ENCODE results near the gene TMEM42.

Gene TMEM42

DNA sequence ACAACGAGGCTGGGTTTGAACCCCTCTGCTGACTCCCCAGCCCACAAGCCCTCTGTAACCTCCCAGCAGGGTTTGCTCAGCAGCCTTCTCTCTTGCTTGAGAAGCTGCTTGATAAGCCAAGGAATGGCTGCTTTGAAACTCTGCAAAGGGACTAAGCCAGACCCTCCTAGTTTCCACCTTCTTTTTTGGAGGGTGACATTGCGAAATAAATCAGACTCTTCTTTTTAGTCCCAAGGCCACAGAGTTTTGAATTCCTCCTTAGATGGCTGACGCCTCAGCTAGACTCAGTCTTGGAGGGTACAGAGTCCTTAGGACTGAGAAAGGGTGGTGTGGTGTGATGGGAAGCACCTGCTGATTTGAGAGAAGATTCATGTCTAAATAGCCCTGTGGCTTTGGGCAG, 13.9 kb downstream of the TMEM42 start:
- no peak for DNase-seq

DNA sequence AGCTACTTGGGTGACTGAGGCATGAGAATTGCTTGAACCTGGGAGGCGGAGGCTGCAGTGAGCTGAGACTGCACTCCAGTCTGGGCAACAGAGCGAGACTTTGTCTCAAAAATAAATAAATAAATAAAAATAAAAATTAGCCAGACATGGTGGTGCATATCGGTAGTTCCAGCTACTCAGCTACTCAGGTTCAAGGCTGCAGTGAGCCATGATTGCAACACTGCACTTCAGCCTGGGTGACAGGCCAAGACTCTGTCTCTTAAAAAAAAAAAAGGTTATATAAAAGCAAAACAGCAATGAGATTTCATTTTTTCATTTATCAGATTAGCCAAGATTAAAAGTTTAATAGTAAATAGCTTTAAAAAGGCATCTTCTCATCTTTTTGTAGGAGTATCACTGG, 15.6 kb downstream of the TMEM42 start:
- no peak for DNase-seq

DNA sequence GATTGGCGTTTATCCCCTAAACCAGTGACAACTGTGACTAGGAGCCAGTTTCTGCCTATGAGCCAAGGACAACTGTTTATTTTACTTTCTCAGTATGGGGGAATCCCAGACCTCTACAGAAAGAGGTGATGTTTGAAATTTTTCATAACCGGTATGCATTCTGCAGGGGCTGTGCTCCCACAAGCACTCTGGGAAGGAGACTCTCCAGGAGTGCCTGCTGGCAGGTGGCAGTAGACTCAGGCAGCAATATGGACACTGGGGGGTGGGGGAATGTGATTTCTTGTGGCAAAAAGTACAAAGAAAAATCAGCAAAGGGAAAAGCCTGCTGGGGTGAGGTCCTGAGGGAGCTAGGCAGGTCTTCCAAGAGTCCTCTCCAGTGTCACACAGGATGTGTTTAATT, 18.6 kb downstream of the TMEM42 start:
- no peak for DNase-seq

DNA sequence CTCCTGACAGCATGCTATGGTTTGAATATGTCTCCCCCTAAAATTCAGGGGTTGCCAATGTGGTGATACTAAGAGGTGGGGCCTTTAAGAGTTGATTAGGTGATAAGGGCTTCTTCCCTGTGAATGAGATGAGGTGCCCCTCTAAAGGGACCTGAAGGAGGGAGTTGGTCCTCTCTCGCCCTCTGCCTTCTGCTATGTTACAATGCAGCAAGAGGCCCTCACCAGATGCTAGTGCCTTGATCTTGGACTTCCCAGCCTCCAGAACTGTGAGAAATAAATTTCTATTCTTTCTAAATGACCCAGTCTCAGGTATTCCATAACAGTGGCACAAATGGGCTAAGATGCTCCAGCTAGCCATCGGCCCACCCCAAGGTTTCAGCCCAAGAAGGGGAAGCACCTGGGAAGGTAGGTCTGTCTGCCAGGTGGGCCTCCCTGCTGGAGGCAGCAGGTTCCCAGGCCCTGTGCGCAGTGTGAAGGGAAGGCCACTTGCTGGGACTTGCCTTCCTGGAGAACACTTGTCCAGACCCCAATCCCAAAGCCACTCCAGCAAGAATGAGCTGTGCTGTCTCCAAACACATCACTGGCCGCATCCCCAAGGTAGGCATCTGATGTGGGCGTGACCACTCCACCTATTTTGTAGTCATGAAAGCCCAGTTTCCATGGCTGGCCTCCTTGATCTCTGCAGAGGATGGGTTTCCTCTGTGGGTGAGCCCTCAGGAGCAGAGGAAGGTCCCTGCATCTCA, 21.7 kb downstream of the TMEM42 start:
- no peak for DNase-seq

DNA sequence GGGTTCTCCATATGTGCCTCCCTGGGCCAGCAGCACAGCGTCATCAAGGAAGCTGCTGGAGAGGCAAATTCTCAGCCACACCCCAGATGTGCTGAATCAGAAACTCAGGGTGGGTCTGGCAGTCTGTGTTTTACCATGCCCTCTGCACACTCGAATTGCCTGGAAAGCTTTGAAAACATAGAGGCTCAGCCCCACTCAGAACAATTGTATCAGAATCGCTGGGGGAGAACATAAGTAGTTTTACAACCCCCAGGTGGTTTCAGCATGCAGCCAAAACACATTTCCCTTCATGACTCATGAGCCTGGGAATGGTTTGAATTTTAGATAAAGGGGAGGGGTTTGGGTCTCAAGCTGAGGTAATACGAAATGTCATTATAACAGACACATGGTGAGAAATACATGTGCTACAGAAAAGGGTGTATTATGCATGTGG, 22.3 kb downstream of the TMEM42 start:
- DNase-seq, result no peak

DNA sequence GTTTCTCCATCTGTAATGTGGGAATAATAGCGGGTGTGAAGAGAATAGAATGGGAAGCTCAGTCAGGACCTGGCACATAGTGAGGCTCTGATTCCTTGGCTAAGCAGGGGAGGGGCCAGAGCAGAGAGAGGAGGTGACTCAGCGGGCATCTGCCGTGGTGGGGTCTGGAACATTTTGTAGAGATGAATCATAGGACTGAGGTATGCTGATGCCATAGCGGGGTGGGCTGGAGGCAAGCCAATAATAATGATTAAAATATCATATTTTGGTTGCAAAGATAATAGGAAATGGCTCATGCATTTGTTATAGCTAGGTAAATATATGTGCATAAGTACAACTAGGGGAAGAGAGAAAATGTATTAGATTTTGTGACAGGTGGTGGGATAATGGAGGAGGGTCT, 23.9 kb downstream of the TMEM42 start:
- no peak for DNase-seq

DNA sequence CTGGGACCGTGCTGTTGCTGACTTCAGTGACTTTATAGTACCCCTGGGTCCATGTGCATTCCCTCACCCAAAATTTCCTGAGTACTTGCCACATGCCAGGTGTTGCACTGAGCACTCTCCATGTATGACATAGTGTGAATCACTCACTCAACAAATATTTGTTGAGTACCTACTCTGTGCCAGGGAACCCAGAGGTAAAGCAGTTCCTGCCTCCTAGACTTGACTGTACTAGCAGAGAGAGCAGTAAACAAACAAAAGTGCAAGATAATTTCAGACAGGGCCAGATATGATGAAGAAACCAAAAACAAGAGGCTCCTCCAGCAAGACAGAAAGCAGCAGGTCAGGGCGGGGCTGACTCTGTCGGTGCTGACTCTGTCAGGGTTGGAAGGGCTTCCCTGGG, 24.8 kb downstream of the TMEM42 start:
- DNase-seq, result no peak

DNA sequence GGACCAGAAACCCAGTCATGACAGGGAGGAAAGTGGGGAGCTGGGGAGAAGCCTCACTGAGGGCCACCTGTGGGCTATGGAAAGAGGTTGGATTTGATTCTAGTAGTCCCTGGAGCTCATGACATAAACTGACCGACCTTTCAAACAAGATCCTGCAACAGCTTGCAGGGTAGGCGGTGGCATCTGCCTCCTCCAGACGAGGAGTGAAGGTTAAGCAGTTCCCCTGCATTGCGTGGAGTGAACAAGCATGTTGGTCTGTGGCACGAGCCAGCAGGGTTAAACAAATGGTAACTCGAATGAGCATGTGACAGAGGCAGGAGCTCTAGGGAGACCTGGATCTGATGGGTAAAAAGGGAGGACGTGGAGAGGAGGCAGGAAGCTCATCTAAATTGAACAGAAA, 25.4 kb downstream of the TMEM42 start:
- DNase-seq, result no peak

DNA sequence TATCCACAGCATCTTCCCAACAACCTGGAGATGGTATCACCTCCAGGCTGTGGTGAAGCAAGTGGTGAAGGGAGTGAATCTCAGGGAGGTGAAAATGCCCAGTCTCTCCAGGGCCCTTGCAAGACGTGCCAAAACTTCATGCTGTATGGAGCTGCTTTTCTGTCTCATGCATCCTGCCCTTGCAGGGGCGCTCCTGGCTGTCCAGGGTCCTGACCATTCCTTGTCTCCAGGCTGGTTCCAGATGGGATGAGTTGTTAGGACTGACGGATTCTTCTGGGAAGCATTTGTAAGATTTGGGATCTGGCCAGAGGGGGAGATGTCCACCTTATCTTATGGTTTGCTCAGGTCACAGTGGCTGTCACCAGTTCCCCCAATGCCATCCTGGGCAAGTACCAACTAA, 28.5 kb downstream of the TMEM42 start:
- DNase-seq, result no peak

DNA sequence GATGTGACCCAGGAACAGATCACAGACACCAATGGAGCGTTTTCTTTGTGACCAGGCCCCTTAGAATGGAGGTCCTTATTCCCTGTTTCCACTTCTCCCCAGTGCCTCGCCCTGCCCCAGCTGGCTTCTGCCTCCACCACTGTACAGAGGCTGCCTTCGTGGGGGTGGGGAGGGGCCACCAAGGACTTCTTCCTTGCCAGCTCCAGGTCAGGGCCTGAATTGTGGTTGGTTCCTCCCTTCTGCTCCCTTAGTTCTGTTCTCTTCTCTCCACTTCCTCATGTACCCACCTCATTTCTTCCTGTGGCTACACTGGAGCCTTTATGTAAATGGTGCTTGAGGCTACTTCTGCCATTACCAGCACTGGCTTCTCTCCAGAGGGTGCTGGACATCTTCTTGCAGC, 29.1 kb downstream of the TMEM42 start:
- no peak for DNase-seq

DNA sequence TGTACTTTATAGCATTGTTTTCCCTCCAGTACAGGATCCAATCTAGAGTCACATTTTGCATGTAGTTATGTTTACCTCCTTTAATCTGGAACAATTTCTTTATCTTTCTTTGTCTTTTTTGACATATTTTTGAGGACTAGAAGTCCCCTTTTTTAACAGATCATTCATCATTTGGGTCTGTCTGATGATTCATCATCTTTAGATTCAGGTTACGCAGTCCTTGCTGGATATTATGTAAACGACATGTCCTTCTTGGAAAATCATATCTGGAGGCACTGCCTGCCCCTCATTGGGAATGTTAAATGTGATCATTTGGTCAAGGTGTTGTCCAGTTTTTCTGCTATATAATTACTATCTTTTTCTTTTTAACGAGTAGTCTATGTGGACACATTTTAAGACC, 31.0 kb downstream of the TMEM42 start:
- DNase-seq, result no peak

DNA sequence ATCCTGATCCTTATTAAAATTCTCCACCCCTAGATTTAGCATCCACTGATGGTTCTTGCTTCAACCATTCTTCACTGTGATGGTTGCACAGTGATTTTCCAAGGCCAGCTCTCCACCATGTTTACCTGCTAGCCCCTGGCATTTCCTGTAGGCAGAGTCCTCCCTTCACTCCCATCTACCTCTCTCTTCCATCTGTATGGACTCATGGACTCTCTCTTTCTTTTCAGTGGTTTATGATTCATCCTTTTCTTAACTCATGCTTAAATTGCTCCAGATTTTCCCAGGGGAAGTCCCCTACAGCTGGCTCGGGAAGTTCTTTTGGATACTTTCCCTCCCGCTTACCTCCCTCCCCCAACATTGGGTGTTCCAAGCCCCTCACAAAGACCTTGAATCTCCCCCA, 31.4 kb downstream of the TMEM42 start:
- no peak for DNase-seq

DNA sequence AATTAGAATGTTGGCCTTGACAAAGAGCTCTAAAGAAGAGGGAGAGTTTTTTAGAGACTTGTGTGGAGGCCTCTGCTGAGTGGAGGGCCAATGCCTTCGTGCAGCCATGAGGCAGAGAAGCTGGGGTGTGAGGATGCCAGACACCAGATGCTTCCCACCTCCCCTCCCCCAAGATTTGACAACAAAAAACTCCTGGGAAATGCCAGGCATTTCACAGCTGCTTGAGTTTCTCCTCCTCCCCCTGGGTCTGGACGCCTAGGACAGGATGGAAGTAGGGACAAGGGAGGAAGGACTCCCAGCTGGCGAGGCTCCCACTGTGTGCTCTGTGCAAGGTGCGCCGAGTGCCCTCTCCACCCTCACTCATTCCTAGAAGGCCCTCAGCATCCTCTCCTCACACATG, 32.8 kb downstream of the TMEM42 start:
- DNase-seq, result no peak

DNA sequence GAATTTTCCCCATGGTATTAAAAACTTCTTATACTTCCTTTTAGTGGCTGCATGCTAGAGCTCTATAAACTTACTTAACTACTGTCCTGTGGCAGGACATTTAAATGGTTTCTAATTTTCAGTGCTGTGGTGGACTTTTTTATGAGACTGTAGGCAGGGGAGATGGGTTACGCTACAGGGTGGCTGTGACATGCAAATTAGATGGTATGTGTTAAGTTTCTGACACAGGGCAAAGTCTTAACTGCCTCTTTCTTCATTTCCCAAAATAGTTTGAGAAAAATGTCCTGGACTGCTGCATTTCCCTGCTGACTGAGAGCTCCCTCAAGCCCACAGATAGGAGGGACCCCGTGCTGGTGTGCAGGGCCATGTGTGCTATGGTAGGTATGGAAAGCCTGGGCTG, 34.7 kb downstream of the TMEM42 start:
- no peak for DNase-seq

DNA sequence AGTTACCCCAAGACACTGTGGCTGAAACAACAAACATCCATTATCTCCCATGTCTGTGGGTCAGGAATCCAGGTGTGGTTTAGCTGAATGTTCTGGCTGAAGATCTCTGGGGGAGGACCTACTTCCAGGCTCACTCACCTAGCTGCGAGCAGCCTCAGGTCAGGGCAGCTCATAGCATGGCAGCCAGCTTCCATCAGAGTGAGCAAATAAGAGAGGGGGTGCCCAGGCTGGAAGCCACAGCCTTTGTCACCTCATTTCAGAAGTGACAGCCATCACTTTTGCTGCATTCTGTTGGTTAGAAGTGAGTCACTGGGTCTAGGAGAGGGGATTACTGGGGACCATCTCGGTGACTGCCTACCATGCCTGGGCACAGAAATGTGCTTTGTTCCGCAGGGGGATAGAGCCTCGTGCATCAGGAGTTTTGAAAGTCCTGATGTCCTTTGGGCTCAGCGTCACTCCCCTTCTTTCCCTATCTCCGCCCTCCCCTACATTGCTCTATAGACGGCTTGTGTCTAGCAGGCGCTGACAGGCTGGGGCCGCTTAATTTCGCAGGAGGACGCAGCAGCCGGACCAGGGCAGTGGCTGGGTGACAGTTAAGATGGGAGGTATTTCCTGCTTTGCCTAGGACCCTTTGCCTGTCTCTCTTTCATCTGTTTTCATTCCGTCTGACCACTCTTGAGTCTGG, 38.1 kb downstream of the TMEM42 start:
- DNase-seq, result no peak

DNA sequence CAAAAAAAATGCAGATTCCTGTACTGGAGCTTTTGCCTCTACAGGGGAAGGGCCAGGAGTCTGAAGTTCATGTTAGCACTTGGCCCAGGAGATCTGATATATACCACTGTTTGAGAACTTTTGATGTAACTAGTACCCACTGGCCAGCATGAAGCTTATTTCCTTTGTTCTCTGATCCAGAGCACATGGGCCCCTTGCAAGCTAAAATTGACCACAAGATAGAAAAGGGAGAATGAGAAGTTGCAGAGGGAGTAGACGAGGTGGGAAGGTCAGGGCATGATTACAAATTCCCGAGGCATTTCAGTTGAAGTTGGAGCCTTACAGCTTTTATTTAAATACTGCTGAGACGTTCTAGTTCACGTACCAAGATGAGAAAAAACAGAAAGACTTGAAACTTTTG, 40.9 kb downstream of the TMEM42 start:
- DNase-seq, result no peak

DNA sequence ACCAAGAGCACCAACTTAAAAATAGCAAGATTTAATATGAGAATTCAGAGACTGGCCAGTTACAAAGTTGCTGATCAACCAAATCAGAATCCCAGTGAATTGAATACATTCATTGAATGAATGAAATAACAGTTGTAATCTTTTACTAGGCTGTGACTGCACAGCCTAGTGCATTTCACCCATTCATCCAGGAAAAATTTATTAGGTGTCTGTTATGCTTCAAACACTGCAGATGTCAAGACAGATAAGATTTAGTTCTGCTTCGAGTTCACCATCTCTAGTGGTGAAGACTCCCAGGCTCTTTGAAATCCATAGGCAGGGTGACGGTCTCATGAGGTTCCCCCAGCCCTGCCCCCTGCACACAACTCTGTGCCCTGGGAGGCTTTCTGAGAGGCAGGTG, 41.6 kb downstream of the TMEM42 start:
- no peak for DNase-seq

DNA sequence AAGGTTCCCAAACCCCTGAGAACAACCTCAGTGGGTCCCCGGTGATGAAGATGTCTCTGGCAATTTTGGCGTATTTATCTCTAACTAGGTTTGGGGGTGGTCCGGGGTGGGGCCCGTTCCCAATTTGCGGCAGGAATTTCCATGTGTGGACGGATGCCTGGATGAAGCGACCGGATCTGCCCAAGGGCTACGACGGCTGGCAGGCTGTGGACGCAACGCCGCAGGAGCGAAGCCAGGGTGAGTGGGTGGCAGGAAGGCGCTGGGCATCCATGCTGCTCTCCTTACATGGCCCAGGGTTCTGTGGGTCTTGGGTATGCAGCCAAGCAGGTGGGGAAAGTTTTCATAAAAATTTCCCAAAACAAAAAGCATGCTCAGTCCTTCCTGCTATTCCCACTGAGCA, 42.0 kb downstream of the TMEM42 start:
- no peak for DNase-seq

DNA sequence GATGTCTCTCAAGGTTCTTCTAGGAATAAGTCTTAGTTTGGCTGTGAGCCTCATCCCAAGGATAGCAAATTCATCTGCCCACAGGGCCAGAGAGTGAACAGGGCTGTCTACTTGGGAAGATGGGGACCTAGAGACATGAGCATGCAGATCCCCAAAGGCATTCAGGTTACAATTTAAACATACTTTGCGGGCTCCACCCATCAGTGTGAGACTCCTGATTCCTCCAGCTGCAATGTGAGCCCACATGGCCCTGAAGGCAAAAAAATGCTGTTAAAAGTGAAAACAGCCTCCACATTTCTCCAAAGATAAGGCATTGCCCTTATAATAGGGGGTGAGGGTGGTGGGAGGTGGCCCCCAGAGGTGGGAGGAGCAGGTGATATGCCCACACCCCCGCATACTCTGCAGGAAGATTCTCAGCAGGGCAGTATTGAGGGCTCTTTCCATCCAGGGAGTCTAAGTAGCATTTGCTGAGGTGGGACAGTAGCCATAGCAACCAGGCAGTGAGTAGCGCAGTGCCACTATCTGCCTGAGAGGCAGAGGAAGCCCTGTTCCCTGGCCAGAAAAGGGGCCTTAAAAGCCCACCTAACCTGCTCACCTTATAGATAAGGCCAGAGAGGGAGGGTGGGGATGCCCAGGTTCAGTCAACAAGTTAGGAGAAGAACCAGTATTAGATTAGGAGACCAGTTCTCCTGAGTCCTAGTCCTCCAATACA, 43.9 kb downstream of the TMEM42 start:
- no peak for DNase-seq

DNA sequence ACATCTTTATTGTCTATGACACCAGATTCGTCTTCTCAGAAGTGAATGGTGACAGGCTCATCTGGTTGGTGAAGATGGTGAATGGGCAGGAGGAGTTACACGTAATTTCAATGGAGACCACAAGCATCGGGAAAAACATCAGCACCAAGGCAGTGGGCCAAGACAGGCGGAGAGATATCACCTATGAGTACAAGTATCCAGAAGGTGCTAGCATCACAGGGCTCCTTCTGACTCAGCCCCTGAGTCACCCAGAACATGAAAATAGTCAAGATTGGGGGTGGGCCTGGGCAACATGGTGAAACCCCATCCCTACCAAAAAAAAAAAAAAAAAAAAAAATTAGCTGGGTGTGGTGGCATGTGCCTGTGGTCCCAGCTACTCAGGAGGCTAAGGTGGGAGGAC, 45.3 kb downstream of the TMEM42 start:
- no peak for DNase-seq

DNA sequence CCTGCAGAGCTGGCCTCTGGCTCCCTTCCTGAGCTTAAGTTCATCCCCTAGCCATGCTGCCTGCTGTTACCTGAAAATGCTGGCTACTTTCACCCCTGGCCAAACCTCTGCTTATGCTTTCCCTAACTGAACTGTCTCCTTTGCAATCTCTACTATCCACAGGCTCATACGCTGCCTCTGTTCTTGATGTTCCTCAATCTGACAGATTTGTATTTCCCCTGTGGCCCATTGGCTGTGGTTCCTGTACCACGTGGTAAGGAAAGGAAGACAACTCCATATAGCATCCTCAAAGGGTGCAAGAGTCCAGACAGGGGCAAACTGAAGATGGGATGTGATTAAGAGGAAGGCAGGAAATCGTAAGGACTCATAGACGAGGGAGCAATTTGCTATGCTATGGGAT, 45.9 kb downstream of the TMEM42 start:
- DNase-seq, result no peak

DNA sequence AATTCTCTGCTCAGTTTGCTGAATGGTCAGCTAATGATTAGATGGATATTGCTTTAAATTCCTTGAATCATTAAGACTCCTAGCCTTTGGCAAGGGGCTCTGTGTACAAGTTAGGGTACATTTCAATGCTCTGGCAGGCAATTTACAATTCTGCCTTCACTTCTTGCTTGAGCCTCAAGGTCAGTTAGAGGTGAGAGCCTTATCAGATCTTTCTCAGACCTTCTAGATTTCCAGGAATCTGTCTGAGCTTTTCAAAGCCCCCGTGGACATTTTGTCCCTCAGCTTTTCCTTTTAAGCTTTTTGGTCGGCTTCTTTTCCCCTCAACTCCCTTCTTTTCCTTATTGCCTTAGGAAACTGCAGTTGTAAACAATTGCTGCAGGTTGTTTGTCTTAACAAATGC, 47.4 kb downstream of the TMEM42 start:
- DNase-seq, result no peak

DNA sequence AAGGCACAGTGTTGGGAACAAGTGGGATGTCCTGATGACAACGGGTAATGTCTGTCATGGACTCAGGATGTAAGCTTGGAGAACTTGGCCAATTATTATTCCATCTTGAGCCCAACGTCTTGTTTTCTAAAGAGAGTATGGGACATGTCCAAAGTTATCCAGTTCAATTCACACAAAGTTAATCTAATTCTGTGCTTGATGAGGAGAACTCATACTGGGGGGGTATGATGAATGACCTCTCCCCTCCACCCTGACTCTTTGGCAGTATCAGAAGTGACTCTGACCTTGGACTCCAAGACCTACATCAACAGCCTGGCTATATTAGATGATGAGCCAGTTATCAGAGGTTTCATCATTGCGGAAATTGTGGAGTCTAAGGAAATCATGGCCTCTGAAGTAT, 49.0 kb downstream of the TMEM42 start:
- no peak for DNase-seq

DNA sequence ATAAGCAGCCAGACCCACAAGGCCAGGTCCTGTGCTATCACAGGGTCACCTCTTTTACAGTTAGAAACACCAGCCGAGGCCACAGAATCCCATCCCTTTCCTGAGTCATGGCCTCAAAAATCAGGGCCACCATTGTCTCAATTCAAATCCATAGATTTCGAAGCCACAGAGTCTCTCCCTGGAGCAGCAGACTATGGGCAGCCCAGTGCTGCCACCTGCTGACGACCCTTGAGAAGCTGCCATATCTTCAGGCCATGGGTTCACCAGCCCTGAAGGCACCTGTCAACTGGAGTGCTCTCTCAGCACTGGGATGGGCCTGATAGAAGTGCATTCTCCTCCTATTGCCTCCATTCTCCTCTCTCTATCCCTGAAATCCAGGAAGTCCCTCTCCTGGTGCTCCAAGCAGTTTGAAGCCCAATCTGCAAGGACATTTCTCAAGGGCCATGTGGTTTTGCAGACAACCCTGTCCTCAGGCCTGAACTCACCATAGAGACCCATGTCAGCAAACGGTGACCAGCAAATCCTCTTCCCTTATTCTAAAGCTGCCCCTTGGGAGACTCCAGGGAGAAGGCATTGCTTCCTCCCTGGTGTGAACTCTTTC, 52.3 kb downstream of the TMEM42 start:
- peak; percentile 62 for DNase-seq

Data from stimulated activated CD4-positive, alpha-beta T cell treated with anti-CD3 and anti-CD28 coated beads, Interleukin-12 subunit alpha, Interleukin-12 subunit beta, amount 100 ng/mL, for 4 hours (primary cell).